Dermis microvascular lymphatic vessel endothelial cell (primary cell): ENCODE measurements around the gene DNAH12. TPM values are rescaled to one million over a fixed set of nuclear protein-coding genes. Genes with fewer than 3 reads are reported as not detected.
A peak's percentile ranks its signal among the peaks of the same experiment; 100 is the strongest.
"Not testable (repeated sequence)": the region's sequence is repeated elsewhere in the genome, so short reads cannot be mapped to it uniquely, and the experiment has no call there.

Experiments used
- DNase-seq, 2 donors: peaks; one replicate each; pipeline versions ENCODE4 v3.0.0 to v3.0.0-alpha.2; 2010; ENCODE audit warnings: low read depth in 2 of 2
- total RNA-seq: library from RNA; depleted of rRNA; stranded (reverse); fragments of >200 nt; gene quantifications from 2 replicates; pipeline ENCODE4 v1.2.1, GENCODE V29; 2014

The DNAH12 gene
- total RNA-seq, 1 donor from 2014 or later = under 0.01 TPM

DNA sequence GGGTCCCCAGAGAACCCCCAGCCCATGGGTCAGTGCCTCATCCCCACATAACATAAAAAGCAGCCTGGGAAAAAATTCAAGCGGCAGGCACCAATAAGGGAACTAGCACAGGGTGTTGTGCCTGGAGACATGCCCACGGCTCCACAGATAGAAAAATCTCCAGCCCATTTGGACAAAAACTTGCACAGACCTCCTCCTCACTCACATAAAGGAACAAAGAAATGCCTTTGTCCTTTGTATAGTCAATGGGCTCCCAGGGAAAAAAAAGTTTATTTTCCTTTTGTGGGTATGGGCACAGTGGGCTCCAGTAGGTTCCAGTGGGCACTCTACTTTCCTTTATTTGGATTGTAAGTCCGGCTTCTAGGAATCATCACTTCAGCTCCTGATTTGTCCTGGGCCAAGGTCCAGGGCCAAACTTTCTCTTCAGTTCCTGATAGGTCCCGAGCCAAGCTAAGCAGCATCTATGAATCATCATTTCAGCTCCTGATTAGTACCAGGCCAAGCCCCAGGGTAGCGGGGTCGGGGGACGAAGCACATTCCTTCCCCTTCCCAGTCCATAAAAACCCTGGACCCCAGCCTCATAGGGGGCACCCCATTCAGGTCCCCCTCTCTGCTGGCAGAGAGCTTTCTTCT lies 1.6 kb upstream of the DNAH12 start:
- no peak for DNase-seq

DNA sequence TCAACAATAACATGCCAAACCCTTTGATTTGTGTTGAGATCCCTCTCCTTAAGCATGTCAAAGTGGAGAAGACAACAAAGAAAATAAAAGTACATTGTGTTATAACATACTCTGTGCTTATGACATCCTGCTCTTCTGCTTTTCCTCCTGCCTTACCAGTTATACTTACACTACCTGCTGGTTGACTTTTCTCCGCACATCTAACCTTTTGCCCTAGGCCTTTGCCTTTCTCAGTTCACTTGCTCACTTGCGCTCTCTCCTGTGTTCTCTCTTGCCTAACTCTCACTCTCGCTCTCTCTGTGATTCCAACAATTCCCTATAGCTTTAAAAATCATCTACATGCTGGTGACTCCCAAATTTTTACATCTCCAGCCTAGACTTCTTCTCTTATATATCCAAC lies 5.7 kb downstream of the DNAH12 start:
- no peak for DNase-seq

DNA sequence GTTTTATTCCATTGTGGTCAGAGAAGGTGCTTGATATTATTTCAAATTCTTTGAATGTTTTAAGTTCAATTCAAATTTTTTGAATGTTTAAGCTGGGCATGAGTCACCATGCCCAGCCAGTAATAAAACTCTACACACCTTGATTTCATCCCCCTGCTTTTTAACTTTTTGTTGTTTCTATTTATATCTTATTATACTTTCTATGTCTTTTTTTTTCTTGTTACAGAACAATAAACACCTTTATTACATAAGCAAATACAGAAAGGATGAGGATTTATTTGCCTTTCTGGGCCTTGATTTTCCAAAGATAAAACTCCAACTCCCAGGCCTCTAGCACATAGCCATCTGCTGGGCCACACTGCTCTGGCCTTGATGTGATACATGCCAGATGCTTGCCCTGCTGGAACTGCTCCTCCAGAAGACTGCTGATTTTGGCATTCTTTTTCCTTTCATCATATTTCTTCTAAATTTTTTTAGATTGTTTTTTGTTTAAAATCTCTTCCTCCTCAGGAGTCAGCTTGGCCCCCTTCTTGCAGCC lies 14.0 kb downstream of the DNAH12 start:
- DNase-seq = no peak

DNA sequence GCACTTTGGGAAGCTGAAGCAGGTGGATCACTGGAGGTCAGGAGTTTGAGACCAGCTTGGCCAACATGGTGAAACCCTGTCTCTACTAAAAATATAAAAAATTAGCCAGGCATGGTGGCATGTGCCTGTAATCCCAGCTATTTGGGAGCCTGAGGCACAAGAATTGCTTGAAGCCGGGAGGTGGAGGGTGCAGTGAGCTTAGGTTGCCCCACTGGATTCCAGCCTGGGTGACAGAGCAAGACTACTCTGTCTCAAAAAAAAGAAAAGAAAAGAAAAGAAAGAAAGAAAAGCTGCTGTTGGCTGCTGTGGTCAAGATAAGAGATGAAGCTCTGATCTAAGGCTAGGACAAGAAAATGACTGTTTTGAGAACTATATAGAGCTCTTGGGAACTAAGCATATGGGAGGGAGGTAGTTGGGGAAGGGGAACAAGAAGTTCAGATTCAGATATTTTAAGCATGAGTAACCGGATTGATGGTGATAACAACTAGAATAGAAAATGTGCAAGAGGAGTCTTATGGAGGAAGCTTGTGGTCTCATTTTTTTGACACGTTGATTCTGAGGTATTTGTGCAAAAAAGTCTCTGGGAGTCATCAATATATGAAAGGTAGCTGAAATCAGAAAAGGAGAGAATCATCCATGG lies 25.7 kb downstream of the DNAH12 start:
- peak in 1 of 2 donors; percentile 39 for DNase-seq

DNA sequence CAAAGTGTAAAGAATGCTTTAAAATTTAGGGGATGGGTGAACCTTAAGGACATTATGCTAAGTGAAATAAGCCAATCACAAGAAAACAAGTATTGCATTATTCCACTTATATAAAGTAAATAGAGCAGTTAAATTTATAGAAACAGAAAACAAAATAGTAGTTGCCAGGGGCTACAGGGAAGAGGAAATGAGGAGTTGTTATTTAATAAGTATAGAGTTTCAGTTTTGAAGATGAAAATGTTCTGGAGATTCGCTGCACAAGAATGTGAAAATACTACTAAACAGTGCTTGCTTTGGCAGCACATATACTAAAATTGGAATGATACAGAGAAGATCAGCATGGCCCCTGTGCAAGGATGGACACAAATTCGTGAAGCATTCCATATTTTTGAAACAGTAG lies 32.0 kb downstream of the DNAH12 start:
- peak in 1 of 2 donors; percentile 25 for DNase-seq

DNA sequence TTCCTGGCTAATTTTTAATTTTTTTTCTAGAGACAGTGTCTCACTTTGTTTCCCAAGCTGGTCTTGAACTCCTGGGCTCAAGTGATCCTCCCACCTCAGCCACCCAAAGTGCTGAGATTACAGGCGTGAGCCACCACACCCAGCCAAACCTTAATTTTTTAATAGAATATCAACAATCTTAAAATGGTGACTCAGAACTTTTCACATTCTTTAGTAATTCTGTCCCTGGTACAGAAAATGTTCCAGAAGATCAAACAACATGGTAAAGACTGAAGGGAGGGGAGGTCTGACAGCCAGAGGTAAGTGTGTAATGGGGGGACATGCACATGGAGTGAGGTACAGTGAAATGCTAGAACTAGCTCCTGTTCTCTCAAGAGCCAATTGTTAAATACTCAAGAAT lies 38.2 kb downstream of the DNAH12 start:
- no peak for DNase-seq

DNA sequence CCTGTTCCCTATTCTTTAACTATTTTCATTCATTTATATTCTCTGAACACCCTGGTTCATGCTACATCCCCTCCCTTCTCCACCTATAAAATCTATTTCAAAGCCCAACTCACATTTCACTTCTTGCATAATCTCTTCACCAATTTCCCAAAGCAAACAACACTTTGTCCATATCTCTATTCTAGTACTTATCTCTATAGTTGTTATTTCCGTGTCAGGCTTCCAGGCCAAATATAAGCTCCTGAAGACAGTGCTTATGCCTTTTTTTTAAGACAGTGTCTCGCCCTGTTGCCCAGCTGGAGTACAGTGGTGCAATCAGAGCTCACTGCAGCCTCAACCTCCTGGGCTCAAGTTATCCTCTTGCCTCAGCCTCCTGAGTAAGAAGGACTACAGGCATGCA lies 43.6 kb downstream of the DNAH12 start:
- peak in 1 of 2 donors; percentile 5 for DNase-seq

DNA sequence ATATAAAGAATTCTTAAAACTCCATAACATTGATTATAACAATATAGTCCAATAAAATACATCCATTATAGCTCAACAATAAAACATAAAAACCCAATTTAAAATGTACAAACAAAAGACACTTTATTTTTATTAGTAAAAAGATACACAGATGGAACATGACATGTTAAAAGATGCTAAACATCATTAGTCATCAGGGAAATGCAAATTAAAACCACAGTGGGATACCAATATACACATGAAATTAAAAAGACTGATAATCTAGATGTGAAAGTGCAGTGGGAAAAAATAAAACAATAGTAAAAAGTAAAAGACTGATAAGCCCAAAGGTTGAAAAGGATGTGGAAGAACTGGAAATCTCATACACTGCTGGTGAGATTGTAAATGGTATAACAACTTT lies 46.2 kb downstream of the DNAH12 start:
- DNase-seq = no peak

DNA sequence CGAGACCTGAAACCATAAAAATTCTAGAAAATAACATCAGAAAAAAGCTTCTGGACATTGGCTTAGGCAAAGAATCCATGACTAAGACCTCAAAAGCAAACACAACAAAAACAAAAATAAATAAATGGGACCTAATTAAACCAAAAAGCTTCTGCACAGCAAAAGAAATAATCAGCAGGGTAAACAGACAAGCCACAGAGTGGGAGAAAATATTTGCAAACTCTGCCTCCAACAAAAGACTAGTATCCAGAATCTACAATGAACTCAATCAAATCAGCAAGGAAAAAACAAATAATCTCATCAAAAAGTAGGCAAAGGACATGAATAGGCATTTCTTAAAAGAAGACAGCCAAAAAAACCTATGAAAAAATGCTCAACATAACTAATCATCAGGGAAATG lies 59.6 kb downstream of the DNAH12 start:
- no peak for DNase-seq

DNA sequence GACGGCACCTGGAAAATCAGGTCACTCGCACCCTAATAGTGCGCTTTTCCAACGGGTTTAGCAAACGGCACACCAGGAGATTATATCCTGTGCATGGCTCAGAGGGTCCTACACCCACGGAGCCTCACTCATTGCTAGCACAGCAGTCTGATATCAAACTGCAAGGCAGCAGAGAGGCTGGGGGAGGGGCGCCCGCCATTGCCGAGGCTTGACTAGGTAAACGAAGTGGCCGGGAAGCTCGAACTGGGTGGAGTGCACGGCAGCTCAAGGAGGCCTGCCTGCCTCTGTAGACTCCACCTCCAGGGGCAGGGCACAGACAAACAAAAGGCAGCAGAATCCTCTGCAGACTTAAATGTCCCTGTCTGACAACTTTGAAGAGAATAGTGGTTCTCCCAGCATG lies 67.0 kb downstream of the DNAH12 start:
- DNase-seq = not testable (repeated sequence)

DNA sequence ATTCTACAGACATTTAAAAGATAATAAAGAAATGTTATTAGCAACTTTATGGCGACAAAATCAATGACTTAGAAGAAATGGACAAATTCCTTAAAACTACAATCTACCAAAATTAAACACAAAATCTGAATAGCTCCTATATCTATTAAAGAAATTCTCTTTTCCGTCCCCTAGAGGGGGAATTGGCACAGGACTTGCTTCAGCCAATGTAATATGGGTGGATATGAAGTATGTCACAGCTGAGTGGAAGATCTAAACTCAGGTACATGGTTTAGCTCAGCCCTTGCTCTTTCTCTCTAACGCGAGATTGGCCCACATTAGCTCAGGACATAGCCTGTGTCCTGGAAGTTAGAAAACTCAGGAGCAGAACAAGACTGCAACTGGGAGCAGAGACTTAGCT lies 79.3 kb downstream of the DNAH12 start:
- peak; percentile 8 to 15 for DNase-seq

DNA sequence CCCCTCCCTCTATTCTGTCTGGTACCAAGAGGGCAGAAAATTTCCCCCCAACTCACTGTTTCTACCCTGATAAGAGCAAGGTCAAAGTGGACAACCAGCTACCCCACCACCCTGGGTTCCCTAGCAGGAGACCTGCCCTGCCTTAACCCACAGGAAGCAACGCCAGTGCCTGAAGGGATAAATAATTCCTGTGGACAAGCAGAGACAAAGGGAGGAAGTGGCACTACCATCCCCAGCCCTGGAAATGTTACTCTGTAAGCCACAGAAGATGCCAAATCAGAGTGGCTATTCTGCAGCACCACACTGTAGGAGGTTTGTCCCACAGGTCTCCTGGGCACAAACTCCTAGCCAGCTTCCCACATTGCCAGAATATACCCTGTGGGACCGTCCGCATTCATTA lies 80.1 kb downstream of the DNAH12 start:
- peak in 1 of 2 donors; percentile 31 for DNase-seq

DNA sequence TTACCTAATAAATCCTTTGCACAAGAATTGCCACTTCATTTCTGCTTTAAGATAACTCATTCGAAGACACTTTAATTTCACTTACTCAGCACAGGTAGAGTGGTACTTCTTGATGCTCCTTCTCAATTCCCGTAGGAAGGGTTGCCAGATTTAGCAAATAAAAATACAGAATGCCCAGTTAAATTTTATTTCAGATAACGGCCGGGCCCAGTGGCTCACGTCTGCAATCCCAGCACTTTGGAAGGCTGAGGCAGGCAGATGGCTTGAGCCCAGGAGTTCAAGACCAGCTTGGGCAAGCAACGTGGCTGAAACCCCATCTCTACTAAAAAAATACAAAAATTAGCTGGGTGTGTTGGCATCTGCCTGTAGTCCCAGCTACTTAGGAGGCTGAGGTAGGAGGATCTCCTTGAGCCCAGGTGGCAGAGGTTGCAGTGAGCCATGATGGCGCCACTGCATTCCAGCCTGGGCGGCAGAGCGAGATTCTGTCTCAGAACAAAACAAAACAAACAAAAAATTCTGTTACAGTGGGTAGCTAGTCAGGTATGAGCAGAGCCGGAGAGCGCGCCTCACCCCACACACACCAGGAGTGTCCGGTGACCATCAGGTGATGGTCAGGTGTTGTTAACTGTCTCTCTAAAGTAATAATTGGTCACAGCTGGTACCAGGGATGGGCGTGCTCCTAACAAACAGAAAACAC lies 92.8 kb downstream of the DNAH12 start:
- DNase-seq = no peak

DNA sequence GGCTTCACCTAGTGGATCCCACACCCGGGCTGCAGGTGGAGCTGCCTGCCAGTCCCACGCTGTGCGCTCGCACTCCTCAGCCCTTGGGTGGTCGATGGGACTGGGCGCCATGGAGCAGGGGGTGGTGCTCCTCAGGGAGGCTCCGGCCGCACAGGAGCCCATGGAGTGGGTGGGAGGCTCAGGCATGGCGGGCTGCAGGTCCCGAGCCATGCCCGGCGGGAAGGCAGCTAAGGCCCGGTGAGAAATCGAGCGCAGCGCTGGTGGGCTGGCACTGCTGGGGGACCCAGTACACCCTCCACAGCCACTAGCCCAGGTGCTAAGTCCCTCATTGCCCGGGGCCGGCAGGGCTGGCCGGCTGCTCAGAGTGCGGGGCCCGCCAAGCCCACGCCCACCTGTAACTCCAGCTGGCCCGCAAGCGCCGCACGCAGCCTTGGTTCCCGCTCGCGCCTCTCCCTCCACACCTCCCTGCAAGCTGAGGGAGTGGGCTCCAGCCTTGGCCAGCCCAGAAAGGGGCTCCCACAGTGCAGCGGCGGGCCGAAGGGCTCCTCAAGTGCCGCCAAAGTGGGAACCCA lies 94.8 kb downstream of the DNAH12 start:
- not testable (repeated sequence) for DNase-seq

DNA sequence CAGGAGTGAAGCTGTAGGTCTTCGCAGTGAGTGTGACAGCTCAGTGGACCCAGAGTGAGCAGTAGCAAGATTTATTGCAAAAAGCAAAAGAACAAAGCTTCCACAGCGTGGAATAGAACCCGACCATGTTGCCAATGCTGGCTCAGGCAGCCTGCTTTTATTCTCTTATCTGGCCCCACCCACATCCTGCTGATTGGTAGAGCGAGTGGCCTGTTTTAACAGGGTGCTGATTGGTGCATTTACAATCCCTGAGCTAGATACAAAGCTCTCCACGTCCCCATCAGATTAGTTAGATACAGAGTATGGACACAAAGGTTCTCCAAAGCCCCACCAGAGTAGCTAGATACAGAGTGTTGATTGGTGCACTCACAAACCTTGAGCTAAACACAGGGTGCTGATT lies 95.7 kb downstream of the DNAH12 start:
- DNase-seq = not testable (repeated sequence)

DNA sequence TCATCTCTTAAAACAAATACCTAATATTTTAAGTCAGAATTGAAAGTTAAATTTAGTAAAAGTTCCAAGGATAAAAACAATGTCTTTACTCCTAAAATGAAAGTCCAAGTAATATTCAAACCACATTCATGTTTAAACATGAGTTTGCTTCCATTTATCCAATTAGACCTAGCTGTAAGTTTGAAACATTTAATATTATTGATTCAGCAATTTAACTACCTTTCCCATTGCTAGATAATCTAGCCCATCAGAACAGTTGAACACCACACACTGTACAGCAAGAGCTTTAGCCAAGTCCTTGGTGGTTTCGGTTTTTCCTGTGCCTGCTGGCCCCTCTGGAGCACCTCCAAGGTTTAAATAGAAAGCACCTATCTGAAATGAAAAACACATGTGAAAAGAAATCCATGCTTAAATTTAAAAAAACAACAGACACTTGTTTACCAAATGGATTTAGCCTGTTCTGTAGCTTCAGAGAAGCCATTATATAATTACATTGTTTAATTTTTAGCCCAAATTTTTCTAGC lies 97.8 kb downstream of the DNAH12 start:
- no peak for DNase-seq

DNA sequence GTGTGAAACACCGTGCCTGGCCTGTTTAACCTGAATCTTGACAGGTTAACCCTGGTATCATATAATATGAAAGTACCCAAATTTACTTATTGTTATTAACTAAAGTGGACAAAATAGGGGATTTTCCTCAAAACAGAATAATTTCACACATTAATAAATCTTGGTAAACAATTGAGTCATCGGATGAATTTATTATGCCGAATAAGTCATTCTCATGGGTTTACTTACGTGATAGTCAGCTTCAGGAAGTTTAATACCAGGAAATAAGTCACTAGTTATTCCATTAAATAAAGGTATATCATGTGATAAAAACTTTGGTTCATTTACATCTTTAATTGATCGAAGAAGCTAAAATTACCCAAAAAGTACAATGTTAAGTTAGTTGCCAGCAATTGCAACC lies 99.7 kb downstream of the DNAH12 start:
- peak in 1 of 2 donors; percentile 25 for DNase-seq

DNA sequence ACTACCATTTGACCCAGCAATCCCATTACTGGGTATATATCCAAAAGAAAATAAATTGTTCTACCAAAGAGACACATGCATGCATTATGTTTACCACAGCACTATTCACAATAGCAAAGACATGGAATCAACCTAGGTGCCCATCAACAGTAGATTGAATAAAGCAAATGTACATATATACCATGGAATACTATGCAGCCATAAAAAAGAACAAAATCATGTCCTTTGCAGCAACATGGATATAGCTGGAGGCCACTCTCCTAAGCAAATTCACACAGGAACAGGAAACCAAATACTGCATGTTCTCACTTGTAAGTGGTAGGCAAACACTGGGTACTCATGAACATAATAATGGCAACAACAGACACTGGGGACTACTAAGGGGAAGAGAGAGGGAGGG lies 104.0 kb downstream of the DNAH12 start:
- not testable (repeated sequence) for DNase-seq

DNA sequence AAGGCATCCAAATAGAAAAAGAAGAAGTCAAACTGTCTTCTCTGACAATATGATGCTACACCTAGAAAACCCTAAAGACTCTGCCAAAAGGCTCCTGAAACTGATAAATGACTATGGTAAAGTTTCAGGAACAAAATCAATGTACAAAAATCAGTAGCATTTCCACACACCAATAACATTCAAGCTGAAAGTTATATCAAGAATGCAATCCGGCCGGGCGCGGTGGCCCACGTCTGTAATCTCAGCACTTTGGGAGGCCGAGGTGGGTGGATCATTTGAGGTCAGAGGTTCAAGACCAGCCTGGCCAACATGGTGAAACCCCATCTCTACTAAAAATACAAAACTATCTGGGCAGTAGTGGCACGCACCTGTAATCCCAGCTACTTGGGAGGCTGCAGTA lies 105.7 kb downstream of the DNAH12 start:
- not testable (repeated sequence) for DNase-seq

DNA sequence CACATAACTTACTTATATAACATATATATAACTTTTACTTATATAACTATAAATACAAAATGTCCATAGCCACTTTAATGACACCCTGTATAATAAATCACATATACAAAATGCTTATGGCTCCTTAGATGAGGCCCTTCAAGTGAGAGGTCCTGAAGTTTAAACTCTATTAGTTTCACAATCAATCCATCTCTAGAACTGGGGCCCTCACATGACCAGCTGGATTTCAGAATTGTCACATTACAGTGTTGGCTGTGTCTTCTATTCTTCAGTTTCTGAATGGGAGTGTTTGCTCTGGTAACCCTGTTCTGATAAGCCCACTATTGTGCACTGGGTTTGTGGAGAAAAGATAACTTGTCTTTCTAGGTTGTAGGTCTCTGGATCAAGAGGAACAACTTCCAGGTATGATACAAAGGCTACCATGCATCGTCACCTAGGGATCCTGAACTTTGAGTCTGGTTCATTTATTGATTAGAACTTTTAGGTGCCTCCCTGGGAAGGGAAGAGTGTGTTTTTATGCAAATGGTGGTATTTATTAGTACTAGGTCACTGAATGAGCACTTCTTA lies 107.9 kb downstream of the DNAH12 start:
- no peak for DNase-seq

DNA sequence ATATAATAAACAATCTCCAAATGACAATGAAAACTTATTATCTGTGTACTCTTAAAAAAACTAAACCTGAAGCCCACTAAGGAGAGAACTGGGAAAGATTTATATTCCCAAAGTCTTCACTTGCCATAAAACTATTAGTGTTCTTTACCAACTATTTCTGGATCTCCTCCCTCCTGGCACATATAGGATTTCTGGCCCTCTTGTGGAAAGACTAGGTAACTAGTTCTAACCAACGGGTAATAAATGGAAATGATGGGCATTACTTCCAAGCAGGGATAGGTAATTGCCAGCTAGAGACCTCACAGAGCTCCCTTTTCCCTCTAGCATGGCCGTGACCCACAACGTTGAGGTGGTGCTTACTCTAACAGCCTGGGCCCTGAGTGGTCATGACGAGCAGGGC lies 110.1 kb downstream of the DNAH12 start:
- peak; percentile 23 to 53 for DNase-seq

DNA sequence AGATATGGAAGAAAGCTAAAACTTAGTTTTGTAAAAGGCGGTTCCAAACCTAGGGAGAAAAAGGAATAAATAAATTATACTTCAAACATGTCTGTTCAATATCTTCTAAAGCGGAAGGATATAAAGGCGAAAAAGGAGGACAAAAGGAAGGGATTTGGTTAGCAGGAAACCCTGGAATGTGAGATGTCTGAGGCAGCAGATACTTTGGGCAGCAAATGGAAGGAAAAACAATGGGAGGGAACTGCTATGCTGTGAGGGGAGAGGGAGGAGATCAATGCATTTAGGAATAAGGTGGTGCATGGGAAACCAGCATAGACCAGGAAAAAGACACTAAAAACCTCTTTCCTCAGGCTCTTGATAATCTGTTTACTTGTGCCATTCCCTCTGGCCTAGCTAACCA lies 120.8 kb downstream of the DNAH12 start:
- DNase-seq = peak in 1 of 2 donors; percentile 1
